ENCODE measurements around the gene ARHGAP18.

DNA sequence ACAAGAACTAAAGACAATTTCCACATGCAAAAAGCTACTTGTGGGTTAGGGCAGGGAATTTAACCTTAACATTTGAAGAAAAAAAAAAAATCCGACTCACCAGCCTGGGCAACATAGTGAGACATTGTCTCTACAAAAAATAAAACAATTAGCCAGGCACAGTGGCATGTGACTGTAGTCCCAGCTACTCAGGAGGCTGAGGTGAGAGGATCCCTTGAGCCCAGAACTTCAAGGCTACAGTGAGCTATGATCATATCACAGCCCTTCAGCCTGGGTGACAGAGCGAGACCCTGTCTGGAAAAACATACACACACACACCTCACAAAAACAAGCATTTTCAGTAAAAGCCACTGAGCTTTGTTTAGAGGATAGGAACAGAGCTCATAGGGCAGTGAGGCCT, 56.2 kb downstream of the ARHGAP18 start:
- TF ChIP-seq POLR2AphosphoS5 (IDR thresholded peaks at IDR 0.05; ENCODE audit: low read depth, low read length), result no peak
- TF ChIP-seq TAF1 (IDR thresholded peaks at IDR 0.05; ENCODE audit: borderline replicate concordance, low read depth, low read length), result no peak

Measured in GM12892 (cell line).